Measurements from ENCODE around the gene SBF1. TPM values are rescaled to one million over a fixed set of nuclear protein-coding genes. Genes with fewer than 3 reads are reported as not detected.

Gene SBF1
- polyA plus RNA-seq, 1 donor from 2014 or later = 58.9 TPM

DNA sequence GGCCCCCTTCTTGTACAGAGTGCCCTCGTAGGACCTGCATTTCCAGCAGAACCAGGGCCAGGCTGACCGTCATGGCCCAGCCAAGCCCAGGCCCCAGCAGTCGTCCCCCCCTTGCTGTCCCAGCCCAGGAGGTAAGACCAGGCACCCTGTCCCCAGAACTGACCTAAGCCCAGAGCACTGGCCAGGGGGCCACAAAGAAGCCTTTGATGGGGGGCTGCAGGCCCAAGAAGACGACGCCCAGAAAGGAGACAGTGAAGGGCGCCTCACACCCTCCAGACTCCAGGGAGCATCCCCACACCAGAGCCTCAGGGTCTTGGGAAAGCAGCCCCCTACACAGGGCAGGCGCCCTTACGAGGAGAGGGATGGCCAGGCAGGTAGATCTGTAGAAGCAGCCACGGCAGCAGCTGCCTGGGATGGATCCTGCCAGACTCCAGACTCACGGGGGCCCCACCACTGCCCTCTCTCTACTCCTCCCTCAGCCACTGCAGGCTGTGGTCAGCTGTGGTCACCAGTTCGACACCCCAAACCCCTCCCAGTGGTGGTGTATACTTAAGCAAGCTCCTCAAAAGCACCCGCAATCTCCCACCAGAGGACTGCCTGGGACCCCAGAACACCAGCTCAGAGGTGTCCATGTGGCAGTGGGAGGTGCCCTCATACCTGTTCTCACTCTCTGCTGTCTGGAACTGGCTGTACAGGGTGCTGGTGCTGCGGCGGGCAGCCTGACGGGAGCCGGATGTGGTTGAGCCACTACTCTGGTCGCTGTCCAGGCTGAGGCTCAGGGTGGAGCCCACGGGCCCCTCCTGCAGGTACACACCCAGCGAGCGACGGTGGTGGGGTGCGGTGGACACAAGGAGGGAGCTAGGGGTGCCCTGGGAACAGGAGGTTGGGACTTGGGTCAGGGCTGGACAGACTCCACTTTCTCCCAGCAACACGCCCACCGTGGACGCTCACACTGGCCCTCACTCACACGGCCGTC, 27.0 kb downstream of the SBF1 start:
- Histone ChIP-seq H2AFZ (ENCODE audit: low read depth, low read length) (no peak overlapping the region), H3K9me2 (ENCODE audit: insufficient read depth, low read length) (no peaks in the 10 kb centered on the region), H3K4me3 (ENCODE audit: low read length) (no peak overlapping the region), H3K9me3 (ENCODE audit: low read length) (no peaks in the 10 kb centered on the region), H3K27ac (ENCODE audit: low read length) (no peak overlapping the region), H3F3A (ENCODE audit: insufficient read depth, low read length, poor library complexity, severe bottlenecking) (no peaks in the 10 kb centered on the region), H3K79me2 (replicated peaks; ENCODE audit: insufficient read depth, low read length) (no peaks in the 10 kb centered on the region), H3K36me3 (ENCODE audit: insufficient read depth, low read length) (no peaks in the 10 kb centered on the region), H3K9ac (ENCODE audit: low read length) (no peak overlapping the region), H3K27me3 (ENCODE audit: insufficient read depth, low read depth, low read length) (no peaks in the 10 kb centered on the region), H4K20me1 (ENCODE audit: insufficient read depth) (no peaks in the 10 kb centered on the region), H3K4me2 (ENCODE audit: low read length) (no peak overlapping the region)
- TF ChIP-seq, protein P1, sequence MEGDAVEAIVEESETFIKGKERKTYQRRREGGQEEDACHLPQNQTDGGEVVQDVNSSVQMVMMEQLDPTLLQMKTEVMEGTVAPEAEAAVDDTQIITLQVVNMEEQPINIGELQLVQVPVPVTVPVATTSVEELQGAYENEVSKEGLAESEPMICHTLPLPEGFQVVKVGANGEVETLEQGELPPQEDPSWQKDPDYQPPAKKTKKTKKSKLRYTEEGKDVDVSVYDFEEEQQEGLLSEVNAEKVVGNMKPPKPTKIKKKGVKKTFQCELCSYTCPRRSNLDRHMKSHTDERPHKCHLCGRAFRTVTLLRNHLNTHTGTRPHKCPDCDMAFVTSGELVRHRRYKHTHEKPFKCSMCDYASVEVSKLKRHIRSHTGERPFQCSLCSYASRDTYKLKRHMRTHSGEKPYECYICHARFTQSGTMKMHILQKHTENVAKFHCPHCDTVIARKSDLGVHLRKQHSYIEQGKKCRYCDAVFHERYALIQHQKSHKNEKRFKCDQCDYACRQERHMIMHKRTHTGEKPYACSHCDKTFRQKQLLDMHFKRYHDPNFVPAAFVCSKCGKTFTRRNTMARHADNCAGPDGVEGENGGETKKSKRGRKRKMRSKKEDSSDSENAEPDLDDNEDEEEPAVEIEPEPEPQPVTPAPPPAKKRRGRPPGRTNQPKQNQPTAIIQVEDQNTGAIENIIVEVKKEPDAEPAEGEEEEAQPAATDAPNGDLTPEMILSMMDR (IDR thresholded peaks at IDR 0.05; ENCODE audit: poor library complexity, severe bottlenecking) = no peak
- TF ChIP-seq RAD21 (conservative IDR thresholded peaks at IDR 0.05) (no peak), REST (IDR thresholded peaks at IDR 0.05; ENCODE audit: borderline replicate concordance) (no peak), MXI1 (conservative IDR thresholded peaks at IDR 0.05; ENCODE audit: poor library complexity, severe bottlenecking) (no peak), SMC3 (conservative IDR thresholded peaks at IDR 0.05; ENCODE audit: poor library complexity) (no peak), POLR2AphosphoS5 (IDR thresholded peaks at IDR 0.05) (no peak), EP300 (conservative IDR thresholded peaks at IDR 0.05; ENCODE audit: poor library complexity, severe bottlenecking) (no peak), EZH2 (IDR thresholded peaks at IDR 0.05; ENCODE audit: borderline replicate concordance, insufficient read depth, low read length, poor library complexity, severe bottlenecking) (no peak), TAF1 (IDR thresholded peaks at IDR 0.05; ENCODE audit: low read depth) (no peak)

- no peaks in the 10 kb centered on the region for H3K79me2 ChIP-seq (replicated peaks; ENCODE audit: insufficient read depth, low read length)
- no peaks in the 10 kb centered on the region for H3K9me2 ChIP-seq (ENCODE audit: insufficient read depth, low read length)
- no peak overlapping the region for H3K9ac ChIP-seq (ENCODE audit: low read length)
- no peaks in the 10 kb centered on the region for H3K36me3 ChIP-seq (ENCODE audit: insufficient read depth, low read length)
- TF ChIP-seq TAF1 (IDR thresholded peaks at IDR 0.05; ENCODE audit: low read depth) = no peak
- TF ChIP-seq EP300 (conservative IDR thresholded peaks at IDR 0.05; ENCODE audit: poor library complexity, severe bottlenecking) = no peak
- no peak for TF ChIP-seq RAD21 (conservative IDR thresholded peaks at IDR 0.05)
- no peak for TF ChIP-seq POLR2AphosphoS5 (IDR thresholded peaks at IDR 0.05)
- no peak for TF ChIP-seq REST (IDR thresholded peaks at IDR 0.05; ENCODE audit: borderline replicate concordance)
- TF ChIP-seq, protein P1 (IDR thresholded peaks at IDR 0.05; ENCODE audit: poor library complexity, severe bottlenecking) = no peak
- TF ChIP-seq MXI1 (conservative IDR thresholded peaks at IDR 0.05; ENCODE audit: poor library complexity, severe bottlenecking) = no peak
- TF ChIP-seq SMC3 (conservative IDR thresholded peaks at IDR 0.05; ENCODE audit: poor library complexity) = no peak
- no peak for TF ChIP-seq EZH2 (IDR thresholded peaks at IDR 0.05; ENCODE audit: borderline replicate concordance, insufficient read depth, low read length, poor library complexity, severe bottlenecking)
- no peaks in the 10 kb centered on the region for H3F3A ChIP-seq (ENCODE audit: insufficient read depth, low read length, poor library complexity, severe bottlenecking)
- no peaks in the 10 kb centered on the region for H3K9me3 ChIP-seq (ENCODE audit: low read length)
- H3K4me2 ChIP-seq (ENCODE audit: low read length) = no peak overlapping the region
- H3K4me3 ChIP-seq (ENCODE audit: low read length) = no peak overlapping the region
- H3K27me3 ChIP-seq (ENCODE audit: insufficient read depth, low read depth, low read length) = no peaks in the 10 kb centered on the region
- no peak overlapping the region for H3K27ac ChIP-seq (ENCODE audit: low read length)
- no peak overlapping the region for H2AFZ ChIP-seq (ENCODE audit: low read depth, low read length)
- H4K20me1 ChIP-seq (ENCODE audit: insufficient read depth) = no peaks in the 10 kb centered on the region
Observed at GRCh38 chr22:50446708-50447575, 27.9 kb downstream of the SBF1 start.
